DMS 273 treated with DMSO at 0.1 percent for 48 hours (cell line): Measurements from ENCODE around the gene TMEM266.
A peak's percentile ranks its signal among the peaks of the same experiment; 100 is the strongest.

Source experiments
- DNase-seq: peaks from one replicate; lab custom pipeline; 2025; lab: John Stamatoyannopoulos, UW

The TMEM266 gene

GRCh38 chr15:76201536-76202255 lies 141.9 kb downstream of the TMEM266 start:
- no peak for DNase-seq

- no peak for DNase-seq
Measured at GRCh38 chr15:76203346-76204108, 143.7 kb downstream of the TMEM266 start.

GRCh38 chr15:76204109-76204845 lies 144.5 kb downstream of the TMEM266 start:
- no peak for DNase-seq

GRCh38 chr15:76204916-76205460 lies 145.2 kb downstream of the TMEM266 start:
- DNase-seq: no peak

GRCh38 chr15:76206325-76206976 lies 146.7 kb downstream of the TMEM266 start:
- peak; percentile 83 for DNase-seq

- no peak for DNase-seq
Measured at GRCh38 chr15:76208084-76208785, 148.4 kb downstream of the TMEM266 start.

GRCh38 chr15:76208786-76209424 lies 149.1 kb downstream of the TMEM266 start:
- DNase-seq: no peak

GRCh38 chr15:76209523-76209922 lies 149.7 kb downstream of the TMEM266 start:
- DNase-seq: no peak

GRCh38 chr15:76209942-76210341 lies 150.2 kb downstream of the TMEM266 start:
- no peak for DNase-seq

- no peak for DNase-seq
Measured at GRCh38 chr15:76215634-76216033, 155.8 kb downstream of the TMEM266 start.

- no peak for DNase-seq
Measured at GRCh38 chr15:76217029-76217881, 157.5 kb downstream of the TMEM266 start.

GRCh38 chr15:76217882-76218217 lies 158.1 kb downstream of the TMEM266 start:
- DNase-seq: no peak

GRCh38 chr15:76221085-76221767 lies 161.4 kb downstream of the TMEM266 start:
- no peak for DNase-seq

GRCh38 chr15:76222159-76222558 lies 162.4 kb downstream of the TMEM266 start:
- no peak for DNase-seq

GRCh38 chr15:76223521-76223920 lies 163.7 kb downstream of the TMEM266 start:
- DNase-seq: no peak

- no peak for DNase-seq
Measured at GRCh38 chr15:76229266-76229665, 169.5 kb downstream of the TMEM266 start.

GRCh38 chr15:76233921-76234320 lies 174.1 kb downstream of the TMEM266 start:
- no peak for DNase-seq

GRCh38 chr15:76234337-76234889 lies 174.6 kb downstream of the TMEM266 start:
- no peak for DNase-seq
